ENCODE measurements around the gene NR2C2AP. TPM values are rescaled to one million over a fixed set of nuclear protein-coding genes. Genes with fewer than 3 reads are reported as not detected.

NR2C2AP gene
- total RNA-seq, 1 experiment from 2014 or later = 31.7 TPM

DNA sequence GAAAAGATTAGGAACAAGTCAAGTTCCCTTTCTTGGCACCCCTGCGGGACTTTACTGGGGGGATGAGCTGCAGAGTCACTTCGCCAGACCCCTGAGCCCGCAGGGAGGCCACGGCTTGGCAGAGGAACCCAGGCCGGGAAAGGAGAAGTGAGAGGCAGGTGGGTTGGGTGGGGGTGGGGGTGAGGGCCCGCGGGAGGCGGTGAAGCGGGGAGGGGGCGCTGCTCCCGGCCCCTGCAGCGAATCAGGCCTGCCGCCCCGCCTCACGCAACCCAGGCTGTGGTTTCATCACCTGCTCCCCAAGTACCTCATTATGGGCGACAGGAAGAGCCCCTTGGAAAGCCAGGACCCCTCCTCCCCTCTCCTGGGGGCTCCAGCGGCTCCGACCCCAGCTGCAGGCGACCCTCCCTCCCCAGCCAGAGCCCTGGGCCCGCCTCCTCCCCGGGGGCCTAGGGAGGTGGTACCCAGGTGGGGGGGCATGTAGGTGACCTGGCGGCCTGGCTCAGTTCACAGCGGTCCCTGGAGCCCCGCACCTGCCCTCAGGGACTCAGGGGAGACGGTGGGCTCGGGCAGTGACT lies 42.7 kb downstream of the NR2C2AP start:
- no peak for TF ChIP-seq CTCF (conservative IDR thresholded peaks at IDR 0.05)
- H2BK120ac ChIP-seq (ENCODE audit: low read depth, low read length, poor library complexity, severe bottlenecking) = peak overlapping the region; percentile 91
- no peak overlapping the region for H3K9ac ChIP-seq (ENCODE audit: extremely low read depth, insufficient read length, low read length)
- Mint-ChIP-seq H3K36me3 (ENCODE audit: insufficient read depth in 1 of 3, low read depth in 3 of 3) (no peaks in the 10 kb centered on the region; a peak in 3 of 7 replicates), H3K9me3 (no peaks in the 10 kb centered on the region), H3K4me1 (peaks cover 9 to 19% of the 10 kb centered on the region in 2 experiments), H3K27ac (peak overlapping the region in 2 of 3 experiments; percentile 0 to 85; a peak in 2 of 7 replicates), H3K27me3 (ENCODE audit: low read depth) (peaks cover 32% of the 10 kb centered on the region), H3K4me3 (no peak overlapping the region)
- WGBS (ENCODE audit: extremely low coverage, insufficient read length, low lambda C conversion rate) = no CpG with 5 or more reads among the region's 26 CpGs
- no peaks in the 10 kb centered on the region for H3K23me2 ChIP-seq (ENCODE audit: insufficient read length, low read depth, low read length, poor library complexity, severe bottlenecking)
- no peaks in the 10 kb centered on the region for H3K79me1 ChIP-seq (ENCODE audit: insufficient read depth, low read depth, low read length, poor library complexity, severe bottlenecking)
- H4K91ac ChIP-seq (ENCODE audit: insufficient read length, low read depth, low read length) = no peak overlapping the region
- no peak overlapping the region for H2BK12ac ChIP-seq (ENCODE audit: insufficient read length, low read depth, low read length)
- H2BK15ac ChIP-seq (ENCODE audit: low read depth, low read length) = no peak overlapping the region
- peak overlapping the region; percentile 83 for H3K18ac ChIP-seq (ENCODE audit: insufficient read length, low read depth, low read length)
- H3K9me3 ChIP-seq (ENCODE audit: control insufficient read depth, low read depth, low read length) = no peaks in the 10 kb centered on the region
- H2AFZ ChIP-seq (ENCODE audit: low read length) = no peak overlapping the region
- H3K4ac ChIP-seq (ENCODE audit: low read depth, low read length) = peak overlapping the region; percentile 96; the same call in 1 of the 2 replicates
- no peak overlapping the region for H3K23ac ChIP-seq (ENCODE audit: insufficient read length, low read depth, low read length)
- no peak overlapping the region for H2BK5ac ChIP-seq (ENCODE audit: insufficient read length, low read length)
- H4K5ac ChIP-seq (ENCODE audit: insufficient read length, low read depth, low read length) = no peak overlapping the region
- H3K56ac ChIP-seq (ENCODE audit: insufficient read length, low read depth, low read length) = no peak overlapping the region
- peak overlapping the region; percentile 84; the same call in 1 of the 2 replicates for H3K14ac ChIP-seq (ENCODE audit: insufficient read depth, low read length)
- H4K20me1 ChIP-seq (ENCODE audit: control insufficient read depth, insufficient read depth, insufficient read length) = no peaks in the 10 kb centered on the region
- H3K27ac ChIP-seq (ENCODE audit: insufficient read length, low read depth, low read length) = no peak overlapping the region
- H3K4me2 ChIP-seq (ENCODE audit: insufficient read depth, insufficient read length, low read length) = no peak overlapping the region
- H2AK5ac ChIP-seq (ENCODE audit: insufficient read length, low read length) = no peak overlapping the region
- H3K4me1 ChIP-seq (ENCODE audit: insufficient read depth, low read length) = no peaks in the 10 kb centered on the region
- no peak overlapping the region for H2BK20ac ChIP-seq (ENCODE audit: low read depth, low read length, poor library complexity, severe bottlenecking)
- H4K8ac ChIP-seq (replicated peaks; ENCODE audit: insufficient read length, low read depth, low read length) = no peak overlapping the region
- DNase-seq = no peak
- H3K79me2 ChIP-seq (ENCODE audit: insufficient read depth, low read length) = no peaks in the 10 kb centered on the region
- no peak overlapping the region for H3T11ph ChIP-seq (ENCODE audit: low read length)
- no peaks in the 10 kb centered on the region for H3K27me3 ChIP-seq (ENCODE audit: insufficient read depth, low read length)
